Retinal pigment epithelial cell (primary cell): ENCODE measurements around the gene KIF5A.
"Not testable (repeated sequence)": the region's sequence is repeated elsewhere in the genome, so short reads cannot be mapped to it uniquely, and the experiment has no call there.

Experiments used
- DNase-seq: peaks from one replicate; pipeline ENCODE4 v3.0.0-alpha.2; 2010; ENCODE audit warnings: low read depth
- H3K4me3 ChIP-seq: 2 replicates; pipeline ENCODE4 v1.5.1; 2011; ENCODE audit warnings: mild to moderate bottlenecking, low read length, control low read depth, moderate library complexity
- CTCF ChIP-seq: conservative IDR thresholded peaks from 2 replicates; pipeline ENCODE4 v1.5.1; 2011; ENCODE audit warnings: low read depth, low read length, control low read depth, inconsistent platforms

The KIF5A gene

GRCh38 chr12:57617942-57618341, 68.1 kb downstream of the KIF5A start:
- no peak for DNase-seq
- no peak for TF ChIP-seq CTCF
- no peak overlapping the region for H3K4me3 ChIP-seq

- H3K4me3 ChIP-seq, DNase-seq: not testable (repeated sequence)
Observed at GRCh38 chr12:57618431-57618830, 68.6 kb downstream of the KIF5A start.

DNA sequence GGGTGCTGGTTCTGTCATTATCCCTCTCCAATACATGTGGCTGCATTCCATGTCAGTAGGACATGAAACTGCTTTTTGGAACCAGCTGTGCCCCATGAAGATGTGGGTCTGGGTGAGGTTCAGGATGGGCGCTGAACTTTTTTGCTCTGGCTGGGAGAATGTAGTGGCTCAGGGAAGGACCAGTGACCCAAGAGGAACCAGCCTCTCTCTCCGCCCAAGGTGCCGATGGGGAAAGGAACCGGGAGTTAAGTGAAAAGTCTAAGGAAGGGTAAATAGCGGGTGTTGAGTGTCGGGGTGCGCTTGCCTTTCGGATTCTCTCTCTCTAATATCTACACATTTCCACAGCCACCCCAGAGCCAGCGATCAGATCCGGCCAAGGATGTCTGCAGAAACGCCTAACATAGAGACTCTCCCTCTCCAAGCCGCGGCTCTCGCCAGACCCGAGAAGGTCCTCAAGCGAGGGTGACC, 69.2 kb downstream of the KIF5A start:
- no peak for TF ChIP-seq CTCF
- no peak overlapping the region for H3K4me3 ChIP-seq

GRCh38 chr12:57619434-57620244, 69.8 kb downstream of the KIF5A start:
- no peak overlapping the region for H3K4me3 ChIP-seq
- no peak for TF ChIP-seq CTCF
- DNase-seq = no peak

More for the DNA sequence above, 69.2 kb downstream of the KIF5A start:
- no peak for DNase-seq

GRCh38 chr12:57620245-57620935, 70.5 kb downstream of the KIF5A start:
- H3K4me3 ChIP-seq = no peak overlapping the region
- no peak for DNase-seq
- TF ChIP-seq CTCF = no peak

GRCh38 chr12:57620936-57621496, 71.2 kb downstream of the KIF5A start:
- TF ChIP-seq CTCF = no peak
- H3K4me3 ChIP-seq = peak overlapping the region; percentile 35
- no peak for DNase-seq

DNA sequence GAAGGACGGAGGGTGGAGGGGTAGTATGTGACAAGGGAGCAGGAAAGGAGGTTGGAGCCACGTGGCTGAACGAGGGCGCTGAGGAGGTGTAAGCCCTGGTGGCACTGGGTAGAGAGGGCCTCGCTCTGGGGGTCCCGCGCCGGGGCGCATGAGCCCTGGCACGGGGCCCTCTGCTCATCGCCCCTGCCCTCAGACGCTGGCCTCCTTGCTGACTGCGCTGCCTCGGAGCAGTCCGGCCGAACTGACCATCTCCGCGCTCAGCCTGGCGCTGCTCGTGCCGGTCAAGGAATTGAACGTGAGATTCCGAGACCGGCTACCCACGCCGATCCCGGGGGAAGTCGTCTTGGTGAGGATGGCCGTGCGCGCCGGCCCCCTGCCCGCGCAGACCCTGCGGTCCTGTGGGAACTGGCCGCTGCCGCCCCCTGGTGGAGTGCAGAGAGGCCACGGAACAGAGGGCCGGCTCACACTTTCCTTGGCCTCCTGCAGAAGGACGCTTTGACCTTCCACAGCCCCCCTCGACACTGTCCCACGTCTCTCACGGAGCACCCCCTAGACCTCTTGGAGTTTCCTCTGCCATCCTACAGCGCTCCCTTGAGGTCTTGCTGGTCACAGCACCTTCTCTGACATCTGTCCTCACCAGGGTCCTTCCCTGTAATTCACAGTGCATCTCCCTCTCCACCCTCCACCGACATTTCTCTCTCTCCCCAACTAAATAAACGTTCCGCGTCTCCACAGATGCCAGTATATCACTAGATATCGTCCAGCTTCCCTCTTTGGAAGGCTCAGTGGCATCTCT, 71.9 kb downstream of the KIF5A start:
- no peak for DNase-seq
- H3K4me3 ChIP-seq = peak overlapping the region; percentile 35
- peak; percentile 89 for TF ChIP-seq CTCF
